GM12878 (cell line): ENCODE data around the gene ITGA2. TPM values are rescaled to one million over a fixed set of nuclear protein-coding genes. Genes with fewer than 3 reads are reported as not detected.

Experiments
- BCL3 ChIP-seq: IDR thresholded peaks from 2 replicates; pipeline ENCODE4 v1.6.1; 2011; ENCODE audit warnings: borderline replicate concordance, low read depth, mild to moderate bottlenecking, moderate library complexity, low read length; ENCODE audit not compliant: insufficient read depth, poor library complexity, severe bottlenecking
- CEBPZ ChIP-seq: fragments of 150-350 bp; IDR thresholded peaks from 2 replicates; pipeline ENCODE4 v1.6.1; 2016; ENCODE audit warnings: low read depth, low read length
- CHD1 ChIP-seq: IDR thresholded peaks from 2 replicates; pipeline ENCODE4 v1.6.1; 2012; ENCODE audit warnings: low read depth, low read length, improper control_type of control experiment
- CHD4 ChIP-seq: fragments of 200-600 bp; sonication (generic); IDR thresholded peaks from 2 replicates; pipeline ENCODE4 v1.6.1; 2016; ENCODE audit warnings: mild to moderate bottlenecking
- DPF2 ChIP-seq: fragments of 450-650 bp; IDR thresholded peaks from 2 replicates; pipeline ENCODE4 v1.6.1; 2017; ENCODE audit warnings: mild to moderate bottlenecking
- EED ChIP-seq: sonication (generic); IDR thresholded peaks from 2 replicates; pipeline ENCODE4 v1.6.1; 2016; ENCODE audit warnings: antibody characterized with exemption, low read depth
- EGR1 ChIP-seq, 2 experiments: IDR thresholded peaks; 1 replicate in 1 of 2; 2 replicates in 1 of 2; pipeline ENCODE4 v1.6.1; 2011 to 2012; ENCODE audit warnings: low read depth in 2 of 2, low read length in 2 of 2, borderline replicate concordance in 1 of 2, mild to moderate bottlenecking in 1 of 2, moderate library complexity in 1 of 2
- ESRRA ChIP-seq: IDR thresholded peaks from 2 replicates; pipeline ENCODE4 v1.6.1; 2012; ENCODE audit warnings: mild to moderate bottlenecking, low read length, improper control_type of control experiment
- GABPA ChIP-seq: IDR thresholded peaks from 2 replicates; pipeline ENCODE4 v1.6.1; 2014; ENCODE audit warnings: antibody characterized with exemption, low read depth, mild to moderate bottlenecking, inconsistent platforms
- HDGF ChIP-seq: fragments of 450-650 bp; IDR thresholded peaks from 2 replicates; pipeline ENCODE4 v1.6.1; 2016; ENCODE audit warnings: antibody characterized with exemption
- KAT2A ChIP-seq: conservative IDR thresholded peaks from 2 replicates; pipeline ENCODE4 v1.6.1; 2011; ENCODE audit warnings: low read depth, low read length; ENCODE audit not compliant: control insufficient read depth
- KDM1A ChIP-seq: fragments of 200-600 bp; sonication (generic); IDR thresholded peaks from 2 replicates; pipeline ENCODE4 v1.6.1; 2016; ENCODE audit warnings: borderline replicate concordance
- KLF5 ChIP-seq: fragments of 450-650 bp; IDR thresholded peaks from 2 replicates; pipeline ENCODE4 v1.6.1; 2014; ENCODE audit warnings: mild to moderate bottlenecking; ENCODE audit not compliant: partially characterized antibody
- MLLT1 ChIP-seq: fragments of 450-650 bp; IDR thresholded peaks from 2 replicates; pipeline ENCODE4 v1.6.1; 2016; ENCODE audit warnings: mild to moderate bottlenecking
- MTA2 ChIP-seq: fragments of 450-650 bp; IDR thresholded peaks from 2 replicates; pipeline ENCODE4 v1.6.1; 2016; ENCODE audit warnings: low read depth, mild to moderate bottlenecking, moderate library complexity
- NFIC ChIP-seq: IDR thresholded peaks from 2 replicates; pipeline ENCODE4 v1.6.1; 2012; ENCODE audit warnings: low read depth, mild to moderate bottlenecking, inconsistent platforms, low read length, moderate library complexity
- NR2C2 ChIP-seq: IDR thresholded peaks from 2 replicates; pipeline ENCODE4 v1.6.1; 2011; ENCODE audit warnings: borderline replicate concordance, low read depth; ENCODE audit not compliant: control insufficient read depth, insufficient read length
- NRF1 ChIP-seq: conservative IDR thresholded peaks from 2 replicates; pipeline ENCODE4 v1.6.1; 2011; ENCODE audit warnings: mild to moderate bottlenecking, low read depth, low read length, improper control_type of control experiment
- POLR2A ChIP-seq: IDR thresholded peaks from 2 replicates; pipeline ENCODE4 v1.6.1; 2011; ENCODE audit warnings: low read depth, mild to moderate bottlenecking, low read length
- RAD21 ChIP-seq: IDR thresholded peaks from 2 replicates; pipeline ENCODE4 v1.6.1; 2011; ENCODE audit warnings: mild to moderate bottlenecking, low read depth, low read length, moderate library complexity; ENCODE audit not compliant: insufficient read depth
- RB1 ChIP-seq: fragments of 450-650 bp; formaldehyde crosslinking; IDR thresholded peaks from 2 replicates; pipeline ENCODE4 v1.6.1; 2017; ENCODE audit warnings: mild to moderate bottlenecking, borderline replicate concordance
- RBBP5 ChIP-seq: fragments of 200-600 bp; sonication (generic); conservative IDR thresholded peaks from 2 replicates; pipeline ENCODE4 v1.6.1; 2016
- SMC3 ChIP-seq: IDR thresholded peaks from 2 replicates; pipeline ENCODE4 v1.6.1; 2011; ENCODE audit warnings: low read length, improper control_type of control experiment, borderline replicate concordance
- SRF ChIP-seq, 2 experiments: IDR thresholded peaks; 2 replicates each; pipeline ENCODE4 v1.6.1; 2011; ENCODE audit warnings: low read depth in 2 of 2, low read length in 2 of 2, mild to moderate bottlenecking in 1 of 2, moderate library complexity in 1 of 2
- STAT3 ChIP-seq: IDR thresholded peaks from 2 replicates; pipeline ENCODE4 v1.6.1; 2011; ENCODE audit warnings: low read depth, low read length, improper control_type of control experiment
- TARDBP ChIP-seq: IDR thresholded peaks from 2 replicates; pipeline ENCODE4 v1.6.1; 2016; ENCODE audit warnings: borderline replicate concordance
- TCF7 ChIP-seq: IDR thresholded peaks from 2 replicates; pipeline ENCODE4 v1.6.1; 2014; ENCODE audit warnings: antibody characterized with exemption, borderline replicate concordance
- WRNIP1 ChIP-seq: IDR thresholded peaks from 2 replicates; pipeline ENCODE4 v1.6.1; 2011; ENCODE audit warnings: low read depth, low read length, improper control_type of control experiment, borderline replicate concordance
- ZBED1 ChIP-seq: IDR thresholded peaks from 2 replicates; pipeline ENCODE4 v1.6.1; 2016; ENCODE audit warnings: borderline replicate concordance
- polyA plus RNA-seq, 11 experiments: library from polyadenylated mRNA; depleted of rRNA in 4 of 11; unstranded in 6 of 11; stranded (reverse) in 5 of 11; fragments of >200 nt; fragmentation: Nextera tagmentation in 4 of 11; fragmentation: Illumina TruSeq in 1 of 11; extraction: Ambion mirVana in 4 of 11; extraction: Trizol in 1 of 11; gene quantifications; 1 replicate in 1 of 11; 2 replicates in 10 of 11; pipeline versions ENCODE4 v1.2.1 to v1.2.3, GENCODE V29; 2011 to 2016; ENCODE audit warnings: inconsistent platforms in 2 of 11, missing spikeins in 2 of 11, low read depth in 1 of 11
- total RNA-seq, 4 experiments: library from RNA; depleted of rRNA in 3 of 4; stranded (reverse); fragments of >200 nt in 3 of 4; fragmentation: Illumina TruSeq in 1 of 4; extraction: Trizol in 1 of 4; gene quantifications; 2 replicates each; pipeline versions ENCODE4 v1.2.1 to v1.2.3, GENCODE V29; 2013 to 2021

Gene ITGA2
- total and polyA plus RNA-seq, 10 of the 15 experiments (the other 5 are each of a cell fraction or from before 2014, with no cell fraction given) = under 0.01 to 0.13 (median 0.03) TPM; not detected in 6

- TF ChIP-seq NRF1 = no peak
- TF ChIP-seq RB1 = no peak
- no peak for TF ChIP-seq MTA2
- peak; percentile 69 for TF ChIP-seq NFIC
- TF ChIP-seq KAT2A = no peak
- no peak for TF ChIP-seq CEBPZ
- no peak for TF ChIP-seq BCL3
- no peak for TF ChIP-seq CHD4
- no peak for TF ChIP-seq NR2C2
- no peak for TF ChIP-seq TCF7
- no peak for TF ChIP-seq EGR1 (IDR thresholded peaks at IDR 0.05; ENCODE audit: borderline replicate concordance in 1 of 2, low read depth in 2 of 2, low read length in 2 of 2)
- no peak for TF ChIP-seq SMC3
- no peak for TF ChIP-seq HDGF
- no peak for TF ChIP-seq MLLT1
- no peak for TF ChIP-seq EED
- no peak for TF ChIP-seq GABPA
- no peak for TF ChIP-seq POLR2A
- TF ChIP-seq RAD21 = no peak
- no peak for TF ChIP-seq STAT3
- no peak for TF ChIP-seq ESRRA
- TF ChIP-seq CHD1 = no peak
- no peak for TF ChIP-seq RBBP5
- TF ChIP-seq WRNIP1 = no peak
- no peak; the same call in 1 of the 2 replicates for TF ChIP-seq ZBED1
- TF ChIP-seq KDM1A = no peak
- no peak for TF ChIP-seq DPF2
- TF ChIP-seq KLF5 = no peak
- TF ChIP-seq TARDBP = no peak
- TF ChIP-seq SRF (IDR thresholded peaks at IDR 0.05; ENCODE audit: low read depth in 2 of 2, low read length in 2 of 2) = no peak
Observed at GRCh38 chr5:53041071-53041692, 52.0 kb downstream of the ITGA2 start (continued).
